ENCODE data around the gene SAMM50. TPM values are rescaled to one million over a fixed set of nuclear protein-coding genes. Genes with fewer than 3 reads are reported as not detected.
A peak's percentile ranks its signal among the peaks of the same experiment; 100 is the strongest.

SAMM50 gene
- total and polyA plus RNA-seq, 2 experiments from 2014 or later = 58.6 to 60.3 TPM

- peak overlapping the region; percentile 72 for H3K27ac Mint-ChIP-seq
- H3K4me2 ChIP-seq = no peak overlapping the region
- H3K36me3 ChIP-seq (ENCODE audit: insufficient read depth) = peaks cover 16% of the 10 kb centered on the region; the same call in 1 of the 2 replicates
- no peak overlapping the region for H3K27ac ChIP-seq (ENCODE audit: low read depth)
- H3K27me3 Mint-ChIP-seq (ENCODE audit: insufficient read depth, low read depth, poor library complexity) = peaks cover 2% of the 10 kb centered on the region
- H3K4me1 Mint-ChIP-seq = no peaks in the 10 kb centered on the region
- H4K20me1 ChIP-seq (replicated peaks; ENCODE audit: insufficient read depth) = no peaks in the 10 kb centered on the region; the same call in 1 of the 2 replicates
- no peak for DNase-seq (ENCODE audit: low spot score)
- TF ChIP-seq NANOG (IDR thresholded peaks at IDR 0.05; ENCODE audit: borderline replicate concordance) = no peak
- no peak for TF ChIP-seq ETS1 (IDR thresholded peaks at IDR 0.05)
- TF ChIP-seq JUNB (IDR thresholded peaks at IDR 0.05; ENCODE audit: unreplicated experiment) = no peak
- TF ChIP-seq POLR2AphosphoS5 (IDR thresholded peaks at IDR 0.05; ENCODE audit: low read depth) = no peak
- TF ChIP-seq ZNF114 (CRISPR knock-in tag; IDR thresholded peaks at IDR 0.05) = no peak
- TF ChIP-seq EZH2phosphoT487 (IDR thresholded peaks at IDR 0.05; ENCODE audit: unreplicated experiment) = no peak
- no peak for TF ChIP-seq CREB1 (CRISPR knock-in tag; IDR thresholded peaks at IDR 0.05; ENCODE audit: low read depth)
- no peak for TF ChIP-seq ZNF331 (CRISPR knock-in tag; IDR thresholded peaks at IDR 0.05; ENCODE audit: low read depth)
- TF ChIP-seq EZH2 (IDR thresholded peaks at IDR 0.05; ENCODE audit: low read depth, unreplicated experiment) = no peak
- no peak for TF ChIP-seq ZNF462 (CRISPR knock-in tag; IDR thresholded peaks at IDR 0.05)
- TF ChIP-seq, protein P1, sequence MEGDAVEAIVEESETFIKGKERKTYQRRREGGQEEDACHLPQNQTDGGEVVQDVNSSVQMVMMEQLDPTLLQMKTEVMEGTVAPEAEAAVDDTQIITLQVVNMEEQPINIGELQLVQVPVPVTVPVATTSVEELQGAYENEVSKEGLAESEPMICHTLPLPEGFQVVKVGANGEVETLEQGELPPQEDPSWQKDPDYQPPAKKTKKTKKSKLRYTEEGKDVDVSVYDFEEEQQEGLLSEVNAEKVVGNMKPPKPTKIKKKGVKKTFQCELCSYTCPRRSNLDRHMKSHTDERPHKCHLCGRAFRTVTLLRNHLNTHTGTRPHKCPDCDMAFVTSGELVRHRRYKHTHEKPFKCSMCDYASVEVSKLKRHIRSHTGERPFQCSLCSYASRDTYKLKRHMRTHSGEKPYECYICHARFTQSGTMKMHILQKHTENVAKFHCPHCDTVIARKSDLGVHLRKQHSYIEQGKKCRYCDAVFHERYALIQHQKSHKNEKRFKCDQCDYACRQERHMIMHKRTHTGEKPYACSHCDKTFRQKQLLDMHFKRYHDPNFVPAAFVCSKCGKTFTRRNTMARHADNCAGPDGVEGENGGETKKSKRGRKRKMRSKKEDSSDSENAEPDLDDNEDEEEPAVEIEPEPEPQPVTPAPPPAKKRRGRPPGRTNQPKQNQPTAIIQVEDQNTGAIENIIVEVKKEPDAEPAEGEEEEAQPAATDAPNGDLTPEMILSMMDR (conservative IDR thresholded peaks at IDR 0.05; ENCODE audit: low read depth in 2 of 2) = no peak
- no peak for TF ChIP-seq REST (IDR thresholded peaks at IDR 0.05; ENCODE audit: unreplicated experiment)
- TF ChIP-seq STAT1 (IDR thresholded peaks at IDR 0.05; ENCODE audit: unreplicated experiment) = no peak
- no peak overlapping the region for H3K4me3 Mint-ChIP-seq
- H3K9me2 ChIP-seq (ENCODE audit: insufficient read depth) = no peaks in the 10 kb centered on the region
- H3K36me3 Mint-ChIP-seq (ENCODE audit: low read depth) = peaks cover 65% of the 10 kb centered on the region
- H3K9me3 Mint-ChIP-seq = no peaks in the 10 kb centered on the region
- H3K27me3 ChIP-seq (ENCODE audit: insufficient read depth) = no peaks in the 10 kb centered on the region
- H2AFZ ChIP-seq = no peak overlapping the region
- no peaks in the 10 kb centered on the region for H3K79me2 ChIP-seq (replicated peaks; ENCODE audit: insufficient read depth)
- no peak overlapping the region for H3K4me3 ChIP-seq
- ATAC-seq = no peak
- no peaks in the 10 kb centered on the region for H3F3A ChIP-seq (replicated peaks; ENCODE audit: low read depth)
- no peaks in the 10 kb centered on the region for H3K4me1 ChIP-seq (ENCODE audit: insufficient read depth)
Observed at GRCh38 chr22:43974028-43974545, 18.8 kb downstream of the SAMM50 start.
